Liver (tissue), 9 donors: ENCODE data around the gene FAM171A1. TPM values are rescaled to one million over a fixed set of nuclear protein-coding genes. Genes with fewer than 3 reads are reported as not detected.

Source experiments
- DNase-seq: peaks from one replicate; pipeline ENCODE4 v3.0.0-alpha.2; 2017; ENCODE audit warnings: low spot score
- H3K27ac ChIP-seq, 2 donors: one replicate each; pipeline ENCODE4 v1.7.0; 2013; ENCODE audit warnings: inconsistent platforms in 2 of 2, low read length in 2 of 2, control low read depth in 1 of 2, low read depth in 1 of 2, mild to moderate bottlenecking in 1 of 2
- H3K27me3 ChIP-seq, 4 donors: one replicate each; pipeline versions ENCODE4 v1.6.1 to v1.7.0; 2013; ENCODE audit warnings: low read length in 3 of 4, inconsistent platforms in 1 of 4, mild to moderate bottlenecking in 1 of 4, moderate library complexity in 1 of 4; ENCODE audit not compliant: control insufficient read depth in 4 of 4, insufficient read depth in 4 of 4
- H3K36me3 ChIP-seq, 4 donors: one replicate each; pipeline versions ENCODE4 v1.6.1 to v1.7.0; 2013; ENCODE audit warnings: low read length in 3 of 4, mild to moderate bottlenecking in 3 of 4, low read depth in 1 of 4, moderate library complexity in 1 of 4; ENCODE audit not compliant: control insufficient read depth in 4 of 4, insufficient read depth in 3 of 4
- H3K4me1 ChIP-seq, 4 donors: one replicate each; pipeline versions ENCODE4 v1.6.1 to v1.7.0; 2013; ENCODE audit warnings: low read length in 3 of 4, mild to moderate bottlenecking in 3 of 4, moderate library complexity in 1 of 4; ENCODE audit not compliant: control insufficient read depth in 4 of 4, insufficient read depth in 4 of 4
- H3K4me3 ChIP-seq, 3 donors: one replicate each; pipeline versions ENCODE4 v1.6.1 to v1.7.0; 2013; ENCODE audit warnings: low read length in 3 of 3, control low read depth in 1 of 3, low read depth in 1 of 3, mild to moderate bottlenecking in 1 of 3
- H3K9ac ChIP-seq, 2 donors: one replicate each; pipeline ENCODE4 v1.7.0; 2013; ENCODE audit warnings: low read length in 2 of 2, mild to moderate bottlenecking in 2 of 2, moderate library complexity in 2 of 2, control low read depth in 1 of 2, low read depth in 1 of 2
- H3K9me3 ChIP-seq, 4 donors: one replicate each; pipeline versions ENCODE4 v1.6.1 to v1.7.0; 2013; ENCODE audit warnings: low read length in 3 of 4; ENCODE audit not compliant: control insufficient read depth in 4 of 4
- ATF3 ChIP-seq: IDR thresholded peaks from 2 replicates; pipeline ENCODE4 v1.6.1; 2016; ENCODE audit warnings: antibody characterized with exemption
- EGR1 ChIP-seq, 2 donors: IDR thresholded peaks; 2 replicates each; pipeline ENCODE4 v1.6.1; 2016 to 2018; ENCODE audit warnings: antibody characterized with exemption in 2 of 2, low read depth in 2 of 2
- FOXA1 ChIP-seq: IDR thresholded peaks from 2 replicates; pipeline ENCODE4 v1.6.1; 2016; ENCODE audit warnings: antibody characterized with exemption
- FOXA2 ChIP-seq: IDR thresholded peaks from 2 replicates; pipeline ENCODE4 v1.6.1; 2016; ENCODE audit warnings: antibody characterized with exemption
- GABPA ChIP-seq, 2 donors: IDR thresholded peaks in 1 of 2; conservative IDR thresholded peaks in 1 of 2; 2 replicates each; pipeline ENCODE4 v1.6.1; 2016; ENCODE audit warnings: antibody characterized with exemption in 2 of 2, mild to moderate bottlenecking in 1 of 2, moderate library complexity in 1 of 2
- HNF4A ChIP-seq, 2 donors: conservative IDR thresholded peaks; 2 replicates each; pipeline ENCODE4 v1.6.1; 2016; ENCODE audit warnings: antibody characterized with exemption in 2 of 2, mild to moderate bottlenecking in 2 of 2
- HNF4G ChIP-seq: IDR thresholded peaks from 2 replicates; pipeline ENCODE4 v1.6.1; 2016; ENCODE audit warnings: antibody characterized with exemption
- JUND ChIP-seq, 2 donors: IDR thresholded peaks; 2 replicates each; pipeline ENCODE4 v1.6.1; 2016; ENCODE audit warnings: antibody characterized with exemption in 2 of 2
- MAX ChIP-seq: IDR thresholded peaks from 2 replicates; pipeline ENCODE4 v1.6.1; 2016; ENCODE audit warnings: antibody characterized with exemption
- NR2F2 ChIP-seq: IDR thresholded peaks from 2 replicates; pipeline ENCODE4 v1.6.1; 2016; ENCODE audit warnings: antibody characterized with exemption
- RAD21 ChIP-seq, 2 donors: IDR thresholded peaks; 2 replicates each; pipeline ENCODE4 v1.6.1; 2016; ENCODE audit warnings: antibody characterized with exemption in 2 of 2, mild to moderate bottlenecking in 2 of 2
- REST ChIP-seq: IDR thresholded peaks from 2 replicates; pipeline ENCODE4 v1.6.1; 2016; ENCODE audit warnings: antibody characterized with exemption, mild to moderate bottlenecking
- RXRA ChIP-seq, 2 donors: IDR thresholded peaks; 2 replicates each; pipeline ENCODE4 v1.6.1; 2017 to 2018; ENCODE audit warnings: antibody characterized with exemption in 2 of 2, mild to moderate bottlenecking in 1 of 2
- SP1 ChIP-seq: IDR thresholded peaks from 2 replicates; pipeline ENCODE4 v1.6.1; 2018; ENCODE audit warnings: antibody characterized with exemption, mild to moderate bottlenecking
- YY1 ChIP-seq: IDR thresholded peaks from 2 replicates; pipeline ENCODE4 v1.6.1; 2016; ENCODE audit warnings: antibody characterized with exemption, mild to moderate bottlenecking
- ZBTB33 ChIP-seq: IDR thresholded peaks from 2 replicates; pipeline ENCODE4 v1.6.1; 2016; ENCODE audit warnings: antibody characterized with exemption
- WGBS: extraction: QIAGEN DNeasy Blood & Tissue Kit; methylation state at CpG from one replicate; pipeline ENCODE4 v1.1.7; 2013; 5-methylcytosine and 5-hydroxymethylcytosine counted together
- polyA plus RNA-seq, 2 donors: library from polyadenylated mRNA; stranded (reverse) in 1 of 2; unstranded in 1 of 2; fragments of 200-250 nt in 1 of 2; fragments of >200 nt in 1 of 2; fragmentation: Nextera tagmentation in 1 of 2; extraction: Ambion mirVana in 1 of 2; gene quantifications; one replicate each; pipeline versions ENCODE4 v1.2.1 to v1.2.3, GENCODE V29; 2013 to 2015
- total RNA-seq, 2 donors: library from RNA; depleted of rRNA; stranded (reverse); fragments of >200 nt; gene quantifications; one replicate each; pipeline ENCODE4 v1.2.3, GENCODE V29; 2014
- donor health status: healthy.
- donor health status: healthy.
- donor health status: healthy.
- donor health status: healthy.
- donor health status: healthy.

FAM171A1 gene
- total and polyA plus RNA-seq, 4 donors, result 2.5 to 10.2 (median 7.7) TPM

- no peak for TF ChIP-seq GABPA (IDR thresholded peaks at IDR 0.05 in 1 of 2, conservative IDR thresholded peaks at IDR 0.05 in 1 of 2)
- no peak for TF ChIP-seq HNF4G
- no peak for TF ChIP-seq ATF3
- TF ChIP-seq REST, result no peak
- no peak for TF ChIP-seq RAD21 (IDR thresholded peaks at IDR 0.05)
- no peak for TF ChIP-seq JUND (IDR thresholded peaks at IDR 0.05)
- TF ChIP-seq FOXA2, result no peak
- no peak for TF ChIP-seq MAX
- no peak for TF ChIP-seq SP1
- no peak for TF ChIP-seq ZBTB33
- TF ChIP-seq RXRA (IDR thresholded peaks at IDR 0.05), result no peak
- no peak for TF ChIP-seq HNF4A (conservative IDR thresholded peaks at IDR 0.05)
- Histone ChIP-seq H3K27ac (no peak overlapping the region), H3K9ac (no peak overlapping the region), H3K4me3 (no peak overlapping the region), H3K36me3 (no peaks in the 10 kb centered on the region), H3K4me1 (peaks cover 0 to 3% (median 1%) of the 10 kb centered on the region in 4 donors), H3K9me3 (no peaks in the 10 kb centered on the region), H3K27me3 (no peaks in the 10 kb centered on the region)
- WGBS, result 89% methylated on average over 8 of the region's 8 CpGs
- no peak for DNase-seq
These were observed 142.7 kb downstream of the FAM171A1 start for GRCh38 chr10:15228426-15228825.

GRCh38 chr10:15227611-15228372 is 143.3 kb downstream of the FAM171A1 start:
- Histone ChIP-seq H3K9ac (no peak overlapping the region), H3K27ac (no peak overlapping the region), H3K4me3 (no peak overlapping the region), H3K4me1 (peaks cover 0 to 3% (median 1%) of the 10 kb centered on the region in 4 donors), H3K9me3 (no peaks in the 10 kb centered on the region), H3K36me3 (no peaks in the 10 kb centered on the region), H3K27me3 (no peaks in the 10 kb centered on the region)
- DNase-seq, result no peak
- TF ChIP-seq ZBTB33 (no peak), FOXA2 (no peak), EGR1 (IDR thresholded peaks at IDR 0.05; ENCODE audit: low read depth in 2 of 2) (no peak), MAX (no peak), YY1 (no peak), NR2F2 (no peak), SP1 (no peak), RAD21 (IDR thresholded peaks at IDR 0.05) (no peak), RXRA (IDR thresholded peaks at IDR 0.05) (no peak), FOXA1 (no peak), JUND (IDR thresholded peaks at IDR 0.05) (no peak)
- 92% methylated on average over 5 of the region's 5 CpGs for WGBS
